DOHH2 (cell line): Measurements from ENCODE around the gene PHC1.
"Not testable (repeated sequence)": the region's sequence is repeated elsewhere in the genome, so short reads cannot be mapped to it uniquely, and the experiment has no call there.

Source experiments
- H3F3A ChIP-seq: fragments of 200-600 bp; sonication (generic), shearing (Covaris generic); 2 replicates; pipeline ENCODE4 v1.6.0; 2016; ENCODE audit warnings: antibody characterized with exemption, mild to moderate bottlenecking; ENCODE audit not compliant: control insufficient read depth, insufficient read depth
- H3K27ac ChIP-seq: fragments of 200-600 bp; sonication (generic); 2 replicates; pipeline ENCODE4 v1.5.1; 2014; ENCODE audit warnings: low read depth, mild to moderate bottlenecking, low read length, moderate library complexity
- H3K27me3 ChIP-seq: fragments of 200-600 bp; sonication (generic); 2 replicates; pipeline ENCODE4 v1.6.1; 2014; ENCODE audit warnings: mild to moderate bottlenecking, low read length, mixed read lengths; ENCODE audit not compliant: control insufficient read depth
- H3K36me3 ChIP-seq: fragments of 200-600 bp; sonication (generic); 2 replicates; pipeline ENCODE4 v1.6.1; 2014; ENCODE audit warnings: mild to moderate bottlenecking, low read length, moderate library complexity, mixed read lengths; ENCODE audit not compliant: control insufficient read depth
- H3K4me1 ChIP-seq: fragments of 200-600 bp; sonication (generic); 2 replicates; pipeline ENCODE4 v1.6.1; 2014; ENCODE audit warnings: mild to moderate bottlenecking, low read length, mixed read lengths; ENCODE audit not compliant: control insufficient read depth
- H3K4me2 ChIP-seq: fragments of 200-600 bp; sonication (generic); 2 replicates; pipeline ENCODE4 v1.6.0; 2014; ENCODE audit warnings: mild to moderate bottlenecking, low read length, moderate library complexity
- H3K4me3 ChIP-seq: fragments of 200-600 bp; sonication (generic); 2 replicates; pipeline ENCODE4 v1.5.1; 2014; ENCODE audit warnings: mild to moderate bottlenecking, low read length, mixed read lengths
- H3K79me2 ChIP-seq: fragments of 200-600 bp; sonication (generic); 2 replicates; pipeline ENCODE4 v1.6.1; 2014; ENCODE audit warnings: mild to moderate bottlenecking, low read length, mixed read lengths; ENCODE audit not compliant: control insufficient read depth
- H3K9me2 ChIP-seq: fragments of 200-600 bp; sonication (generic); replicated peaks from 2 replicates; pipeline ENCODE4 v1.6.1; 2014; ENCODE audit warnings: mild to moderate bottlenecking, low read length, mixed read lengths; ENCODE audit not compliant: control insufficient read depth
- H3K9me3 ChIP-seq: fragments of 200-600 bp; sonication (generic); 2 replicates; pipeline ENCODE4 v1.6.1; 2014; ENCODE audit warnings: antibody characterized with exemption, low read length, mixed read lengths; ENCODE audit not compliant: control insufficient read depth, insufficient read depth
- H4K20me1 ChIP-seq: fragments of 200-600 bp; sonication (generic); 2 replicates; pipeline ENCODE4 v1.6.0; 2014; ENCODE audit warnings: low read depth, mild to moderate bottlenecking, antibody characterized with exemption, low read length, moderate library complexity; ENCODE audit not compliant: control insufficient read depth, insufficient read depth
- CTCF ChIP-seq: fragments of 200-600 bp; sonication (generic); IDR thresholded peaks from one replicate; pipeline ENCODE4 v1.5.1; 2014; ENCODE audit warnings: antibody characterized with exemption, mild to moderate bottlenecking, low read depth, low read length; ENCODE audit not compliant: poor library complexity, severe bottlenecking
- EZH2phosphoT487 ChIP-seq: fragments of 200-600 bp; sonication (generic); IDR thresholded peaks from 2 replicates; pipeline ENCODE4 v1.6.1; 2017; ENCODE audit warnings: borderline replicate concordance, mild to moderate bottlenecking, antibody characterized with exemption, low read length, moderate library complexity, mixed read lengths

PHC1 gene

GRCh38 chr12:8936735-8937134 is 22.4 kb downstream of the PHC1 start:
- Histone ChIP-seq H3K36me3 (peaks cover 41% of the 10 kb centered on the region), H3K4me2 (no peak overlapping the region), H3K9me3 (no peaks in the 10 kb centered on the region), H3K27ac (no peak overlapping the region), H3K27me3 (no peaks in the 10 kb centered on the region), H3K9me2 (no peaks in the 10 kb centered on the region), H3K79me2 (no peaks in the 10 kb centered on the region), H3F3A (peaks cover 8% of the 10 kb centered on the region), H3K4me3 (no peak overlapping the region), H4K20me1 (0 out of 2 replicates have a peak, but pooled peaks cover 1% of the 10 kb centered on the region), H3K4me1 (no peaks in the 10 kb centered on the region)
- TF ChIP-seq EZH2phosphoT487 (no peak), CTCF (no peak)

GRCh38 chr12:8937842-8938442 is 23.6 kb downstream of the PHC1 start:
- not testable (repeated sequence) for H3K27ac ChIP-seq, H3K9me2 ChIP-seq, H3K4me1 ChIP-seq, H3K27me3 ChIP-seq, H4K20me1 ChIP-seq, H3K4me2 ChIP-seq, H3F3A ChIP-seq, H3K9me3 ChIP-seq, H3K4me3 ChIP-seq, H3K79me2 ChIP-seq
- H3K36me3 ChIP-seq: peaks cover 49% of the 10 kb centered on the region

- peaks cover 74% of the 10 kb centered on the region for H3K36me3 ChIP-seq
- no peak for TF ChIP-seq CTCF
- TF ChIP-seq EZH2phosphoT487: no peak
- H3K9me2 ChIP-seq: no peaks in the 10 kb centered on the region
- no peak overlapping the region for H3K27ac ChIP-seq
- peaks cover 7% of the 10 kb centered on the region for H3K4me1 ChIP-seq
- H4K20me1 ChIP-seq: peaks cover 8% of the 10 kb centered on the region; the same call in 1 of the 2 replicates
- H3K9me3 ChIP-seq: no peaks in the 10 kb centered on the region
- H3K79me2 ChIP-seq: peaks cover 23% of the 10 kb centered on the region
- no peak overlapping the region for H3K4me2 ChIP-seq
- peaks cover 6% of the 10 kb centered on the region for H3F3A ChIP-seq
- H3K4me3 ChIP-seq: no peak overlapping the region
- no peaks in the 10 kb centered on the region for H3K27me3 ChIP-seq
Measured at GRCh38 chr12:8941691-8942478, 27.6 kb downstream of the PHC1 start.

- TF ChIP-seq EZH2phosphoT487 (no peak), CTCF (no peak)
- H3K36me3 ChIP-seq: peaks cover 70% of the 10 kb centered on the region
Measured at GRCh38 chr12:8943565-8944186, 29.4 kb downstream of the PHC1 start.

More at GRCh38 chr12:8943565-8944186, 29.4 kb downstream of the PHC1 start:
- no peak overlapping the region for H3K4me2 ChIP-seq
- peaks cover 22% of the 10 kb centered on the region for H3K4me1 ChIP-seq
- peaks cover 41% of the 10 kb centered on the region for H3K79me2 ChIP-seq
- no peak overlapping the region for H3K27ac ChIP-seq
- peaks cover 20% of the 10 kb centered on the region for H4K20me1 ChIP-seq
- H3K4me3 ChIP-seq: no peak overlapping the region
- H3K27me3 ChIP-seq: no peaks in the 10 kb centered on the region
- peaks cover 2% of the 10 kb centered on the region for H3F3A ChIP-seq
- H3K9me2 ChIP-seq: no peaks in the 10 kb centered on the region
- H3K9me3 ChIP-seq: no peaks in the 10 kb centered on the region
